Posterior vena cava (tissue), 2 donors: ENCODE measurements around the gene PON1. TPM values are rescaled to one million over a fixed set of nuclear protein-coding genes. Genes with fewer than 3 reads are reported as not detected.

Source experiments
- DNase-seq: peaks from one replicate; pipeline ENCODE4 v3.0.0-alpha.2; 2020; ENCODE audit warnings: low spot score
- intact Hi-C, 2 donors: fragments of 100-400 bp; cut with DNase I; formaldehyde crosslinking; loops; one replicate each; pipeline versions ENCODE4 v1.14.1 to v1.14.2; 2022 to 2023
- total RNA-seq, 2 donors: library from RNA; stranded (reverse); fragmentation: NEBNext Ultra II Directional; extraction: Animal tissue kit (Norgen Biotek cat#: 25700); gene quantifications; one replicate each; pipeline ENCODE4 v1.2.1, GENCODE V29; 2021
- donor health status: DM: yes; HTN: yes; CAD: no.
- donor health status: DM: yes; HTN: yes; CAD: no.

PON1 gene
- total RNA-seq, 2 donors from 2014 or later: not detected

GRCh38 chr7:95319570-95319969 lies 4.8 kb downstream of the PON1 start:
- intact Hi-C loops: no loop called here
- no peak for DNase-seq

GRCh38 chr7:95318501-95319100 lies 5.7 kb downstream of the PON1 start:
- DNase-seq: no peak
- intact Hi-C loops: no loop called here

GRCh38 chr7:95317966-95318365 lies 6.4 kb downstream of the PON1 start:
- intact Hi-C loops: no loop called here
- DNase-seq: no peak

- DNase-seq: no peak
- intact Hi-C loops: no loop called here
Measured at GRCh38 chr7:95317546-95317945, 6.8 kb downstream of the PON1 start.

- no peak for DNase-seq
- intact Hi-C loops: no loop called here
Measured at GRCh38 chr7:95316588-95316987, 7.7 kb downstream of the PON1 start.

- intact Hi-C loops: no loop called here
- peak; percentile 60 for DNase-seq
Measured at GRCh38 chr7:95312561-95312960, 11.8 kb downstream of the PON1 start.

- intact Hi-C loops: no loop called here
- DNase-seq: no peak
Measured at GRCh38 chr7:95311389-95311788, 12.9 kb downstream of the PON1 start.

GRCh38 chr7:95309951-95310350 lies 14.4 kb downstream of the PON1 start:
- intact Hi-C loops: no loop called here

GRCh38 chr7:95304990-95305389 lies 19.3 kb downstream of the PON1 start:
- intact Hi-C loops: no loop called here
- DNase-seq: no peak

More at GRCh38 chr7:95309951-95310350, 14.4 kb downstream of the PON1 start:
- no peak for DNase-seq

- intact Hi-C loops: no loop called here
- no peak for DNase-seq
Measured at GRCh38 chr7:95303013-95303905, 21.1 kb downstream of the PON1 start.

GRCh38 chr7:95298091-95298490 lies 26.2 kb downstream of the PON1 start:
- intact Hi-C loops: no loop called here
- DNase-seq: no peak

- intact Hi-C loops: no loop called here
- no peak for DNase-seq
Measured at GRCh38 chr7:95297041-95297440, 27.3 kb downstream of the PON1 start.

GRCh38 chr7:95296456-95296855 lies 27.9 kb downstream of the PON1 start:
- no peak for DNase-seq
- intact Hi-C loops: no loop called here

- no peak for DNase-seq
- intact Hi-C loops: no loop called here
Measured at GRCh38 chr7:95295397-95295796, 28.9 kb downstream of the PON1 start.

GRCh38 chr7:95290166-95290830 lies 34.0 kb downstream of the PON1 start:
- intact Hi-C loops: no loop called here
- DNase-seq: no peak

GRCh38 chr7:95286096-95286495 lies 38.2 kb downstream of the PON1 start:
- DNase-seq: no peak
- intact Hi-C loops: no loop called here

- no peak for DNase-seq
- intact Hi-C loops: no loop called here
Measured at GRCh38 chr7:95279417-95279816, 44.9 kb downstream of the PON1 start.

GRCh38 chr7:95276114-95276513 lies 48.2 kb downstream of the PON1 start:
- no peak for DNase-seq
- intact Hi-C loops: no loop called here

GRCh38 chr7:95269640-95270039 lies 54.7 kb downstream of the PON1 start:
- intact Hi-C loops: no loop called here

GRCh38 chr7:95267754-95268153 lies 56.6 kb downstream of the PON1 start:
- DNase-seq: no peak
- intact Hi-C loops: no loop called here

More at GRCh38 chr7:95269640-95270039, 54.7 kb downstream of the PON1 start:
- DNase-seq: no peak
